HepG2 (cell line): ENCODE results near the gene ICE2. TPM values are rescaled to one million over a fixed set of nuclear protein-coding genes. Genes with fewer than 3 reads are reported as not detected.

ENCODE experiments used
- ATAC-seq: fragments of 200-7000 bp; cut with Tn5 transposase; 3 replicates; pipeline ENCODE4 v1.9.1; 2020; ENCODE audit warnings: mild to moderate bottlenecking, moderate library complexity
- BruUV-seq: library from RNA; stranded (reverse); fragments of 400-500 nt; replicated peaks from 2 replicates; lab custom pipeline; 2021; lab: Mats Ljungman, UMichigan
- CTCF ChIA-PET: fragments of 300-600 bp; formaldehyde crosslinking; extraction: SDS; loops from one replicate; lab custom pipeline; 2021; ENCODE audit warnings: low total read pairs, inconsistent platforms, low intra/inter-chr PET ratio; lab: Yijun Ruan, JAX
- POLR2A ChIA-PET: fragments of 350-600 bp; sonication (Branson Sonifier 250); formaldehyde crosslinking; loops from one replicate; lab custom pipeline; 2020; ENCODE audit warnings: antibody characterized with exemption, inconsistent platforms; lab: Yijun Ruan, JAX
- DNase-seq: peaks from one replicate; pipeline ENCODE4 v3.0.0-alpha.2; 2015; ENCODE audit warnings: low spot score
- FAIRE-seq: peaks from 3 replicates; lab custom pipeline; 2011; peaks lifted over from hg19 to GRCh38; lab: Jason Lieb, UNC
- H2AFZ ChIP-seq: one replicate; pipeline ENCODE4 v1.6.1; 2011; ENCODE audit warnings: low read length, inconsistent platforms
- H3K27ac ChIP-seq: fragments of 300-600 bp; 3 replicates; pipeline ENCODE4 v1.8.0; 2011; ENCODE audit warnings: mixed run types, mild to moderate bottlenecking, mixed read lengths, low read length, inconsistent platforms; ENCODE audit not compliant: insufficient read depth; ENCODE audit errors: extremely low read length
- H3K27me3 ChIP-seq, 2 experiments: fragments of 200-600 bp in 1 of 2; 2 replicates in 1 of 2; 3 replicates in 1 of 2; pipeline versions ENCODE4 v1.6.0 to v1.8.0; 2011; ENCODE audit warnings: low read length in 2 of 2, mild to moderate bottlenecking in 2 of 2, moderate library complexity in 2 of 2, inconsistent platforms in 1 of 2; ENCODE audit not compliant: insufficient read depth in 2 of 2, control insufficient read depth in 1 of 2
- H3K36me3 ChIP-seq, 2 experiments: fragments of 200-600 bp in 1 of 2; replicated peaks in 1 of 2; 2 replicates in 1 of 2; 3 replicates in 1 of 2; pipeline versions ENCODE4 v1.5.1 to v1.8.0; 2011; ENCODE audit warnings: low read length in 2 of 2, inconsistent platforms in 1 of 2; ENCODE audit not compliant: insufficient read depth in 2 of 2, control insufficient read depth in 1 of 2
- H3K4me1 ChIP-seq: 2 replicates; pipeline ENCODE4 v1.5.1; 2012; ENCODE audit warnings: low read length, inconsistent platforms; ENCODE audit not compliant: insufficient read depth
- H3K4me2 ChIP-seq: 2 replicates; pipeline ENCODE4 v1.6.0; 2011; ENCODE audit warnings: low read depth, low read length, inconsistent platforms
- H3K4me3 ChIP-seq, 3 experiments: fragments of 200-600 bp in 1 of 3; sonication (generic), shearing (Covaris generic) in 1 of 3; replicated peaks in 1 of 3; 2 replicates each; pipeline ENCODE4 v1.5.1; 2011 to 2016; ENCODE audit warnings: low read length in 3 of 3, inconsistent platforms in 2 of 3, low read depth in 2 of 3, mild to moderate bottlenecking in 2 of 3, control low read depth in 1 of 3, mixed read lengths in 1 of 3; ENCODE audit not compliant: insufficient read depth in 1 of 3
- H3K79me2 ChIP-seq: one replicate; pipeline ENCODE4 v1.6.1; 2011; ENCODE audit warnings: low read length, inconsistent platforms; ENCODE audit not compliant: insufficient read depth
- H3K9ac ChIP-seq: 2 replicates; pipeline ENCODE4 v1.6.0; 2011; ENCODE audit warnings: mild to moderate bottlenecking, low read depth, low read length, inconsistent platforms; ENCODE audit not compliant: insufficient read depth
- H3K9me3 ChIP-seq: 2 replicates; pipeline ENCODE4 v1.5.1; 2012; ENCODE audit warnings: mild to moderate bottlenecking, low read length
- H4K20me1 ChIP-seq: 2 replicates; pipeline ENCODE4 v1.6.0; 2011; ENCODE audit warnings: inconsistent platforms, mild to moderate bottlenecking, low read length, moderate library complexity; ENCODE audit not compliant: insufficient read depth
- HDAC6 ChIP-seq: fragments of 200-600 bp; sonication (generic); IDR thresholded peaks from 2 replicates; pipeline ENCODE4 v1.7.0; 2017; ENCODE audit warnings: mild to moderate bottlenecking, antibody characterized with exemption, low read length, low read depth
- HNF1A ChIP-seq, 2 experiments: sonication (generic) in 1 of 2; formaldehyde crosslinking in 1 of 2; IDR thresholded peaks; 2 replicates each; pipeline versions ENCODE4 v1.4.0 to v1.6.1; 2016 to 2020; ENCODE audit warnings: borderline replicate concordance in 1 of 2, low read depth in 1 of 2, mild to moderate bottlenecking in 1 of 2, missing genetic modification reagents in 1 of 2
- MBD4 ChIP-seq: IDR thresholded peaks from 2 replicates; pipeline ENCODE4 v1.6.1; 2012; ENCODE audit warnings: low read length, inconsistent platforms, borderline replicate concordance
- PHF20 ChIP-seq: sonication (generic); formaldehyde crosslinking; IDR thresholded peaks from 2 replicates; pipeline ENCODE4 v1.5.0; 2020; ENCODE audit warnings: mild to moderate bottlenecking, missing genetic modification reagents
- SMAD9 ChIP-seq: sonication (generic); formaldehyde crosslinking; IDR thresholded peaks from 2 replicates; pipeline ENCODE4 v1.5.1; 2020; ENCODE audit warnings: mild to moderate bottlenecking, missing genetic modification reagents
- ZBTB38 ChIP-seq: sonication (generic); formaldehyde crosslinking; IDR thresholded peaks from 2 replicates; pipeline ENCODE4 v1.5.1; 2020; ENCODE audit warnings: mild to moderate bottlenecking, missing genetic modification reagents
- ZBTB39 ChIP-seq: sonication (generic); formaldehyde crosslinking; IDR thresholded peaks from 2 replicates; pipeline ENCODE4 v1.5.0; 2020; ENCODE audit warnings: missing genetic modification reagents
- ZBTB8A ChIP-seq: sonication (generic); formaldehyde crosslinking; IDR thresholded peaks from 2 replicates; pipeline ENCODE4 v1.4.0; 2020; ENCODE audit warnings: mild to moderate bottlenecking, low read depth, missing genetic modification reagents, borderline replicate concordance
- ZGPAT ChIP-seq: IDR thresholded peaks from 2 replicates; pipeline ENCODE4 v1.6.1; 2016; ENCODE audit warnings: mild to moderate bottlenecking
- ZMYM4 ChIP-seq: sonication (generic); formaldehyde crosslinking; IDR thresholded peaks from 2 replicates; pipeline ENCODE4 v1.8.1; 2023; ENCODE audit warnings: mild to moderate bottlenecking, missing genetic modification reagents
- ZNF136 ChIP-seq: sonication (generic); formaldehyde crosslinking; IDR thresholded peaks from 2 replicates; pipeline ENCODE4 v1.8.1; 2022; ENCODE audit warnings: low read depth, mild to moderate bottlenecking, moderate library complexity, missing genetic modification reagents
- ZNF143 ChIP-seq: sonication (generic); formaldehyde crosslinking; IDR thresholded peaks from 2 replicates; pipeline ENCODE4 v1.4.0; 2020; ENCODE audit warnings: missing genetic modification reagents
- ZNF292 ChIP-seq: sonication (generic); formaldehyde crosslinking; IDR thresholded peaks from 2 replicates; pipeline ENCODE4 v1.8.1; 2022; ENCODE audit warnings: mild to moderate bottlenecking, low read depth, missing genetic modification reagents, borderline replicate concordance
- ZNF781 ChIP-seq: sonication (generic); formaldehyde crosslinking; IDR thresholded peaks from 2 replicates; pipeline ENCODE4 v1.5.1; 2020; ENCODE audit warnings: borderline replicate concordance, mild to moderate bottlenecking, missing genetic modification reagents; ENCODE audit errors: not compliant biosample characterization
- ZNF883 ChIP-seq: sonication (generic); formaldehyde crosslinking; IDR thresholded peaks from 2 replicates; pipeline ENCODE4 v1.5.1; 2020; ENCODE audit warnings: mild to moderate bottlenecking, missing genetic modification reagents; ENCODE audit errors: not compliant biosample characterization
- WGBS: methylation state at CpG from one replicate; pipeline ENCODE4 v1.1.6; 2017; ENCODE audit warnings: low lambda C conversion rate; 5-methylcytosine and 5-hydroxymethylcytosine counted together
- in situ Hi-C: cut with HindIII; loops from 2 replicates; pipeline ENCODE4 v1.10.0; 2017; ENCODE audit warnings: low pct_unique_long_range_greater_than_20kb; ENCODE audit not compliant: extremely low pct_ligation_motif_present
- intact Hi-C: fragments of 100-400 bp; cut with micrococcal nuclease; formaldehyde crosslinking; loops from one replicate; pipeline ENCODE4 v1.10.0; 2022; ENCODE audit not compliant: unreplicated experiment
- polyA plus RNA-seq, 8 experiments: library from polyadenylated mRNA; depleted of rRNA in 3 of 8; stranded (reverse) in 7 of 8; unstranded in 1 of 8; fragments of >200 nt; fragmentation: Illumina TruSeq in 4 of 8; extraction: Trizol in 4 of 8; gene quantifications; 2 replicates each; pipeline versions ENCODE4 v1.2.1 to v1.2.3, GENCODE V29; 2011 to 2016; ENCODE audit warnings: low read depth in 4 of 8, missing spikeins in 1 of 8, mixed read lengths in 1 of 8; ENCODE audit not compliant: insufficient read depth in 1 of 8
- total RNA-seq, 5 experiments: library from RNA; depleted of rRNA; stranded (reverse); fragments of >200 nt; fragmentation: Illumina TruSeq; extraction: Trizol; gene quantifications; 2 replicates each; pipeline ENCODE4 v1.2.3, GENCODE V29; 2016; ENCODE audit warnings: low read depth in 1 of 5

Gene ICE2
- total and polyA plus RNA-seq, 2 of the 13 experiments (the other 11 are each of a cell fraction or from before 2014, with no cell fraction given), result 24.8 to 26.4 TPM

- TF ChIP-seq HNF1A (IDR thresholded peaks at IDR 0.05; ENCODE audit: low read depth) (no peak), HNF1A (CRISPR knock-in tag; IDR thresholded peaks at IDR 0.05; ENCODE audit: borderline replicate concordance) (no peak), ZNF781 (CRISPR knock-in tag) (no peak), PHF20 (CRISPR knock-in tag) (no peak)
Measured at GRCh38 chr15:60438646-60439045, 40.3 kb downstream of the ICE2 start (continued).

GRCh38 chr15:60428935-60429334 lies 50.0 kb downstream of the ICE2 start:
- Histone ChIP-seq H4K20me1 (no peaks in the 10 kb centered on the region), H3K4me1 (peaks cover 6% of the 10 kb centered on the region; the same call in 1 of the 2 replicates), H3K27ac (no peak overlapping the region), H3K4me3 (no peak overlapping the region), H3K9ac (no peak overlapping the region), H3K79me2 (no peaks in the 10 kb centered on the region), H3K27me3 (no peaks in the 10 kb centered on the region), H2AFZ (no peak overlapping the region), H3K36me3 (peaks cover 5 to 17% of the 10 kb centered on the region in 2 experiments; a peak in 4 of 5 replicates), H3K4me2 (no peak overlapping the region), H3K9me3 (no peaks in the 10 kb centered on the region)
- in situ Hi-C loops (no loop called here), intact Hi-C loops (no loop called here)
- ChIA-PET CTCF (no interaction called here), POLR2A (no interaction called here)
- WGBS, result 98% methylated on average over 1 of the region's 1 CpG
- BruUV-seq, result no TSS peak
- FAIRE-seq (no peak), DNase-seq (no peak), ATAC-seq (no peak)
- TF ChIP-seq ZBTB39 (CRISPR knock-in tag) (no peak), HDAC6 (no peak), SMAD9 (CRISPR knock-in tag) (no peak), ZNF883 (CRISPR knock-in tag) (no peak), ZGPAT (CRISPR knock-in tag) (no peak), ZBTB38 (CRISPR knock-in tag) (no peak), ZNF136 (CRISPR knock-in tag) (no peak), ZNF143 (CRISPR knock-in tag) (no peak), ZMYM4 (CRISPR knock-in tag) (no peak), MBD4 (no peak), ZNF292 (CRISPR knock-in tag) (no peak), ZBTB8A (CRISPR knock-in tag) (no peak)
